OCI-LY7 (cell line): ENCODE data around the gene PRKCA.

Experiments
- CTCF ChIP-seq: fragments of 200-600 bp; sonication (generic); conservative IDR thresholded peaks from 2 replicates; pipeline ENCODE4 v1.5.1; 2014; ENCODE audit warnings: mild to moderate bottlenecking, antibody characterized with exemption, low read length, moderate library complexity, mixed read lengths
- EZH2phosphoT487 ChIP-seq: fragments of 200-600 bp; sonication (generic); IDR thresholded peaks from 2 replicates; pipeline ENCODE4 v1.6.1; 2018; ENCODE audit warnings: low read depth, borderline replicate concordance, mild to moderate bottlenecking, mixed run types, antibody characterized with exemption, low read length, moderate library complexity, mixed read lengths

- no peak for TF ChIP-seq CTCF
- no peak for TF ChIP-seq EZH2phosphoT487
Measured at GRCh38 chr17:66317629-66318028, 15.2 kb downstream of the PRKCA start.
